ENCODE data around the gene FBXL13.
A peak's percentile ranks its signal among the peaks of the same experiment; 100 is the strongest.
"Not testable (repeated sequence)": the region's sequence is repeated elsewhere in the genome, so short reads cannot be mapped to it uniquely, and the experiment has no call there.

Gene FBXL13

DNA sequence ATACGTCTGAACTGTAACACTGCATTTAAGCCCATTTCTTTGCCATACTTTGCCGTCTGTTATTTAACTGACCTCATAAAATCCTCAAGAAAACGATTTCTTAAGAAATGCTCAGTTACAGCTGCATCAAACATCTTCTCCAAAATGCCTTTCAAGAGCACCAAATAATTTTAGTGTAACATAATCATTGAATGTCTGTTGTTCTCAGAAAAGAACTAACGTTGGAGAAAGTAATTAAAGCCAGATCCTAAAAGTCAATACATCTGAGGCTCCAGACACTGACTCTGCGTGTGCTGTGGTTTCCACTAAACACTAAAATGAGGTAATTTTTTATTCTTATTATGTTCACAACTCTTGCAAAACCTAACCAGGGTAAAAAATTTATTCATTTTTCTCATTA, 225.5 kb downstream of the FBXL13 start:
- in situ Hi-C loops (cut with MboI; ENCODE audit: low sequenced_read_pairs, unreplicated experiment), result no loop called here
- no peak for DNase-seq (ENCODE audit: low spot score)
- TF ChIP-seq, protein P1, sequence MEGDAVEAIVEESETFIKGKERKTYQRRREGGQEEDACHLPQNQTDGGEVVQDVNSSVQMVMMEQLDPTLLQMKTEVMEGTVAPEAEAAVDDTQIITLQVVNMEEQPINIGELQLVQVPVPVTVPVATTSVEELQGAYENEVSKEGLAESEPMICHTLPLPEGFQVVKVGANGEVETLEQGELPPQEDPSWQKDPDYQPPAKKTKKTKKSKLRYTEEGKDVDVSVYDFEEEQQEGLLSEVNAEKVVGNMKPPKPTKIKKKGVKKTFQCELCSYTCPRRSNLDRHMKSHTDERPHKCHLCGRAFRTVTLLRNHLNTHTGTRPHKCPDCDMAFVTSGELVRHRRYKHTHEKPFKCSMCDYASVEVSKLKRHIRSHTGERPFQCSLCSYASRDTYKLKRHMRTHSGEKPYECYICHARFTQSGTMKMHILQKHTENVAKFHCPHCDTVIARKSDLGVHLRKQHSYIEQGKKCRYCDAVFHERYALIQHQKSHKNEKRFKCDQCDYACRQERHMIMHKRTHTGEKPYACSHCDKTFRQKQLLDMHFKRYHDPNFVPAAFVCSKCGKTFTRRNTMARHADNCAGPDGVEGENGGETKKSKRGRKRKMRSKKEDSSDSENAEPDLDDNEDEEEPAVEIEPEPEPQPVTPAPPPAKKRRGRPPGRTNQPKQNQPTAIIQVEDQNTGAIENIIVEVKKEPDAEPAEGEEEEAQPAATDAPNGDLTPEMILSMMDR (IDR thresholded peaks at IDR 0.05; ENCODE audit: borderline replicate concordance, control extremely low read depth, extremely low read depth, insufficient read depth, missing control alignments), result no peak

- TF ChIP-seq, protein P1 (IDR thresholded peaks at IDR 0.05; ENCODE audit: borderline replicate concordance, control extremely low read depth, extremely low read depth, insufficient read depth, missing control alignments), result no peak
- DNase-seq (ENCODE audit: low spot score), result no peak
- in situ Hi-C loops (cut with MboI; ENCODE audit: low sequenced_read_pairs, unreplicated experiment), result no loop called here
These were observed 229.2 kb downstream of the FBXL13 start for GRCh38 chr7:102845346-102845745.

DNA sequence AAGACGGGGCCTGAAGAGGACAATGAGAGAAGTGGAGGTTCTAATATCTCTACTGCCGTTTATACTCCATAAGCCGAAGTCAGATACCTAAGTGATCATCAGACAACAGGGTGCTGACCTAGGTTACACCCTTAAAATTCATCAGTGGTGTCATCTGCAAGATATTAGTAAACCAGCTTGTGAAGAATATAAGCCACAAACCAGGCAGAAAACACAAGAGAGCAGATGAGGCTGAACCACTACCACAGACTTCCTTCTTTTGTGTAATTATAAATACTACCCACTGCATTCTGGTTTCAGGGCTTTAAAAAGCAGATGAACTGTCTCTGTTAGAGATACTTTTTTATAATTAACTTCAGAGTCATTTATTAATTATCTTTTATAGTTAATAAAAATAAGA, 230.7 kb downstream of the FBXL13 start:
- peak; percentile 40 for DNase-seq (ENCODE audit: low spot score)
- TF ChIP-seq, protein P1 (IDR thresholded peaks at IDR 0.05; ENCODE audit: borderline replicate concordance, control extremely low read depth, extremely low read depth, insufficient read depth, missing control alignments), result no peak
- in situ Hi-C loops (cut with MboI; ENCODE audit: low sequenced_read_pairs, unreplicated experiment), result no loop called here

- in situ Hi-C loops (cut with MboI; ENCODE audit: low sequenced_read_pairs, unreplicated experiment), result no loop called here
- DNase-seq (ENCODE audit: low spot score), result no peak
- TF ChIP-seq, protein P1 (IDR thresholded peaks at IDR 0.05; ENCODE audit: borderline replicate concordance, control extremely low read depth, extremely low read depth, insufficient read depth, missing control alignments), result no peak
These were observed 232.3 kb downstream of the FBXL13 start for GRCh38 chr7:102842284-102842683.

GRCh38 chr7:102841290-102841689, 233.3 kb downstream of the FBXL13 start:
- TF ChIP-seq, protein P1 (IDR thresholded peaks at IDR 0.05; ENCODE audit: borderline replicate concordance, control extremely low read depth, extremely low read depth, insufficient read depth, missing control alignments), result no peak
- in situ Hi-C loops (cut with MboI; ENCODE audit: low sequenced_read_pairs, unreplicated experiment), result no loop called here
- peak; percentile 12 for DNase-seq (ENCODE audit: low spot score)

- TF ChIP-seq, protein P1 (IDR thresholded peaks at IDR 0.05; ENCODE audit: borderline replicate concordance, control extremely low read depth, extremely low read depth, insufficient read depth, missing control alignments), result no peak
- DNase-seq (ENCODE audit: low spot score), result no peak
- in situ Hi-C loops (cut with MboI; ENCODE audit: low sequenced_read_pairs, unreplicated experiment), result no loop called here
These were observed 234.2 kb downstream of the FBXL13 start for GRCh38 chr7:102840404-102840803.

GRCh38 chr7:102838572-102839101, 236.0 kb downstream of the FBXL13 start:
- DNase-seq (ENCODE audit: low spot score); in situ Hi-C loops (cut with MboI; ENCODE audit: low sequenced_read_pairs, unreplicated experiment): not testable (repeated sequence)
